ENCODE data around the gene PRKRIP1. TPM values are rescaled to one million over a fixed set of nuclear protein-coding genes. Genes with fewer than 3 reads are reported as not detected.

The PRKRIP1 gene
- total and polyA plus RNA-seq, 8 donors, result 9.1 to 40.1 (median 11.6) TPM

GRCh38 chr7:102436118-102436517 lies 40.0 kb downstream of the PRKRIP1 start:
- no peak for TF ChIP-seq CTCF (IDR thresholded peaks at IDR 0.05)
- intact Hi-C loops (cut with DNase I), result no loop called here
- Histone ChIP-seq H3K9me3 (no peaks in the 10 kb centered on the region), H3K4me3 (no peak overlapping the region), H3K4me1 (peaks cover 0 to 4% (median 0%) of the 10 kb centered on the region in 3 donors), H3K27ac (no peak overlapping the region), H3K36me3 (no peaks in the 10 kb centered on the region), H3K27me3 (no peaks in the 10 kb centered on the region)
- no peak for DNase-seq
- WGBS, 2 donors, result 86 to 91% methylated on average over 10 of the region's 10 CpGs
- no peak for FAIRE-seq
- no peak for ATAC-seq

GRCh38 chr7:102439963-102440795 lies 44.0 kb downstream of the PRKRIP1 start:
- peak overlapping the region in 1 of 4 donors; percentile 4 for H3K27ac ChIP-seq
- ATAC-seq, result peak in 3 of 4 donors; percentile 44 to 59 (median 51)

GRCh38 chr7:102444961-102445673 lies 49.0 kb downstream of the PRKRIP1 start:
- FAIRE-seq, result no peak
- Histone ChIP-seq H3K27me3 (no peaks in the 10 kb centered on the region), H3K4me3 (no peak overlapping the region), H3K36me3 (peaks cover 0 to 5% (median 0%) of the 10 kb centered on the region in 3 donors), H3K9me3 (no peaks in the 10 kb centered on the region), H3K27ac (no peak overlapping the region), H3K4me1 (no peaks in the 10 kb centered on the region)
- intact Hi-C loops (cut with DNase I), result no loop called here
- WGBS, 2 donors, result 89% methylated on average over 17 of the region's 17 CpGs
- no peak for TF ChIP-seq CTCF (IDR thresholded peaks at IDR 0.05)
- no peak for DNase-seq
- no peak for ATAC-seq

More at GRCh38 chr7:102439963-102440795, 44.0 kb downstream of the PRKRIP1 start:
- DNase-seq (peak in 1 of 6 donors; percentile 33), FAIRE-seq (no peak)
- WGBS, 2 donors, result 85 to 92% methylated on average over 17 of the region's 17 CpGs
- H3K4me1 ChIP-seq, result no peaks in the 10 kb centered on the region
- intact Hi-C loops (cut with DNase I), result no loop called here
- no peaks in the 10 kb centered on the region for H3K36me3 ChIP-seq
- no peak for TF ChIP-seq CTCF (IDR thresholded peaks at IDR 0.05)
- H3K4me3 ChIP-seq, result no peak overlapping the region
- H3K27me3 ChIP-seq, result no peaks in the 10 kb centered on the region
- H3K9me3 ChIP-seq, result no peaks in the 10 kb centered on the region

GRCh38 chr7:102445674-102446071 lies 49.5 kb downstream of the PRKRIP1 start:
- intact Hi-C loops (cut with DNase I), result no loop called here
- DNase-seq (no peak), FAIRE-seq (no peak), ATAC-seq (no peak)
- Histone ChIP-seq H3K27me3 (no peaks in the 10 kb centered on the region), H3K4me3 (no peak overlapping the region), H3K27ac (no peak overlapping the region), H3K4me1 (no peaks in the 10 kb centered on the region), H3K36me3 (peaks cover 0 to 5% (median 0%) of the 10 kb centered on the region in 3 donors), H3K9me3 (no peaks in the 10 kb centered on the region)
- WGBS, 2 donors, result 71 to 74% methylated on average over 2 of the region's 2 CpGs
- TF ChIP-seq CTCF (IDR thresholded peaks at IDR 0.05), result no peak

Measured in pancreas (tissue), 10 donors.